GM12878 (cell line): ENCODE data around the gene EIF3B. TPM values are rescaled to one million over a fixed set of nuclear protein-coding genes. Genes with fewer than 3 reads are reported as not detected.

Source experiments
- ATAC-seq: fragments of 200-7000 bp; cut with Tn5 transposase; 3 replicates; pipeline ENCODE4 v1.9.1; 2020; ENCODE audit warnings: mild to moderate bottlenecking, moderate library complexity
- BruUV-seq: library from RNA; stranded (reverse); fragments of 400-500 nt; replicated peaks from 2 replicates; lab custom pipeline; 2021; lab: Mats Ljungman, UMichigan
- CTCF ChIA-PET: fragments of 300-600 bp; sonication (Branson Sonifier 250); formaldehyde crosslinking; extraction: SDS; loops from one replicate; lab custom pipeline; 2021; ENCODE audit warnings: inconsistent platforms; lab: Yijun Ruan, JAX
- POLR2A ChIA-PET: fragments of 350-600 bp; formaldehyde crosslinking; extraction: SDS; loops from one replicate; lab custom pipeline; 2021; ENCODE audit warnings: inconsistent platforms; lab: Charles Lee
- RAD21 ChIA-PET: fragments of 300-600 bp; sonication (Branson Sonifier 250); formaldehyde crosslinking; loops from one replicate; lab custom pipeline; 2023; ENCODE audit warnings: antibody characterized with exemption; ENCODE audit not compliant: unreplicated experiment; lab: Charles Lee
- SMC1A ChIA-PET: fragments of 300-600 bp; sonication (Branson Sonifier 250); formaldehyde crosslinking; loops from one replicate; lab custom pipeline; 2023; ENCODE audit not compliant: unreplicated experiment, uncharacterized antibody; lab: Charles Lee
- DNase-seq: peaks from one replicate; pipeline ENCODE4 v3.0.0-alpha.2; 2011; ENCODE audit warnings: low read depth, low spot score
- FAIRE-seq: peaks from 3 replicates; lab custom pipeline; 2011; peaks lifted over from hg19 to GRCh38; lab: Jason Lieb, UNC
- H2AFZ ChIP-seq: 2 replicates; pipeline ENCODE4 v1.6.0; 2011; ENCODE audit warnings: low read depth, low read length, control low read depth; ENCODE audit not compliant: control insufficient read depth
- H3K27ac ChIP-seq: 2 replicates; pipeline ENCODE4 v1.5.1; 2011; ENCODE audit warnings: control low read depth; ENCODE audit not compliant: control insufficient read depth, insufficient read depth
- H3K27me3 ChIP-seq, 2 experiments: replicated peaks in 1 of 2; 2 replicates each; pipeline versions ENCODE4 v1.6.0 to v1.6.1; 2011; ENCODE audit warnings: low read length in 1 of 2; ENCODE audit not compliant: control insufficient read depth in 2 of 2, insufficient read depth in 2 of 2
- H3K36me3 ChIP-seq, 2 experiments: 2 replicates each; pipeline ENCODE4 v1.5.1; 2011; ENCODE audit warnings: low read length in 1 of 2; ENCODE audit not compliant: control insufficient read depth in 2 of 2, insufficient read depth in 2 of 2
- H3K4me1 ChIP-seq: 2 replicates; pipeline ENCODE4 v1.6.1; 2011; ENCODE audit warnings: mild to moderate bottlenecking, low read length, moderate library complexity, mixed read lengths; ENCODE audit not compliant: control insufficient read depth, insufficient read depth
- H3K4me2 ChIP-seq: 2 replicates; pipeline ENCODE4 v1.6.0; 2011; ENCODE audit warnings: control low read depth; ENCODE audit not compliant: control insufficient read depth, insufficient read depth
- H3K4me3 ChIP-seq: fragments of 200-600 bp; sonication (generic); 2 replicates; pipeline ENCODE4 v1.5.1; 2016
- H3K79me2 ChIP-seq: 2 replicates; pipeline ENCODE4 v1.6.0; 2011; ENCODE audit warnings: low read length; ENCODE audit not compliant: control insufficient read depth, insufficient read depth
- H3K9ac ChIP-seq: 2 replicates; pipeline ENCODE4 v1.8.0; 2011; ENCODE audit warnings: low read length, control low read depth, mixed read lengths; ENCODE audit not compliant: control insufficient read depth, insufficient read depth
- H3K9me3 ChIP-seq: replicated peaks from 3 replicates; pipeline ENCODE4 v1.5.1; 2011; ENCODE audit warnings: mild to moderate bottlenecking, low read length; ENCODE audit not compliant: control insufficient read depth, insufficient read depth
- H4K20me1 ChIP-seq: 2 replicates; pipeline ENCODE4 v1.6.0; 2011; ENCODE audit not compliant: control insufficient read depth, insufficient read depth
- ATF2 ChIP-seq: IDR thresholded peaks from 2 replicates; pipeline ENCODE4 v1.6.1; 2012; ENCODE audit warnings: low read length, inconsistent platforms
- EP300 ChIP-seq, 2 experiments: fragments of 150-350 bp in 1 of 2; IDR thresholded peaks; 2 replicates each; pipeline ENCODE4 v1.6.1; 2011 to 2012; ENCODE audit warnings: low read depth in 2 of 2, low read length in 2 of 2, borderline replicate concordance in 1 of 2, improper control_type of control experiment in 1 of 2, inconsistent platforms in 1 of 2; ENCODE audit not compliant: control insufficient read depth in 1 of 2
- FOXK2 ChIP-seq: fragments of 450-650 bp; IDR thresholded peaks from 2 replicates; pipeline ENCODE4 v1.6.1; 2017; ENCODE audit warnings: mild to moderate bottlenecking, moderate library complexity
- GATAD2B ChIP-seq: fragments of 450-650 bp; conservative IDR thresholded peaks from 2 replicates; pipeline ENCODE4 v1.6.1; 2017; ENCODE audit warnings: low read depth, mild to moderate bottlenecking, moderate library complexity
- HDAC6 ChIP-seq: fragments of 200-600 bp; sonication (generic); IDR thresholded peaks from one replicate; pipeline ENCODE4 v1.8.0; 2017; ENCODE audit warnings: antibody characterized with exemption; ENCODE audit not compliant: unreplicated experiment
- HDGF ChIP-seq: fragments of 450-650 bp; IDR thresholded peaks from 2 replicates; pipeline ENCODE4 v1.6.1; 2016; ENCODE audit warnings: antibody characterized with exemption
- IKZF1 ChIP-seq: fragments of 450-650 bp; conservative IDR thresholded peaks from 2 replicates; pipeline ENCODE4 v1.6.1; 2017; ENCODE audit warnings: antibody characterized with exemption, mild to moderate bottlenecking
- IKZF2 ChIP-seq, 2 experiments: fragments of 450-650 bp; IDR thresholded peaks; 2 replicates each; pipeline ENCODE4 v1.6.1; 2017; ENCODE audit warnings: mild to moderate bottlenecking in 2 of 2, moderate library complexity in 2 of 2
- IRF4 ChIP-seq: IDR thresholded peaks from 2 replicates; pipeline ENCODE4 v1.6.1; 2011; ENCODE audit warnings: low read depth, low read length
- JUNB ChIP-seq: IDR thresholded peaks from 2 replicates; pipeline ENCODE4 v1.6.1; 2016; ENCODE audit warnings: antibody characterized with exemption, mild to moderate bottlenecking
- NR2C2 ChIP-seq: IDR thresholded peaks from 2 replicates; pipeline ENCODE4 v1.6.1; 2011; ENCODE audit warnings: borderline replicate concordance, low read depth; ENCODE audit not compliant: control insufficient read depth, insufficient read length
- PML ChIP-seq: IDR thresholded peaks from 2 replicates; pipeline ENCODE4 v1.6.1; 2012; ENCODE audit warnings: low read length, inconsistent platforms
- REST ChIP-seq: IDR thresholded peaks from 2 replicates; pipeline ENCODE4 v1.6.1; 2012; ENCODE audit warnings: mild to moderate bottlenecking, low read depth, low read length
- RUNX3 ChIP-seq: IDR thresholded peaks from 2 replicates; pipeline ENCODE4 v1.6.1; 2012; ENCODE audit warnings: low read length, inconsistent platforms
- ZNF24 ChIP-seq: fragments of 450-650 bp; IDR thresholded peaks from 2 replicates; pipeline ENCODE4 v1.6.1; 2017; ENCODE audit warnings: antibody characterized with exemption, mild to moderate bottlenecking
- ZNF687 ChIP-seq: fragments of 450-650 bp; IDR thresholded peaks from 2 replicates; pipeline ENCODE4 v1.6.1; 2017; ENCODE audit warnings: mild to moderate bottlenecking, moderate library complexity
- WGBS: methylation state at CpG from one replicate; pipeline ENCODE4 v1.1.6; 2016; ENCODE audit warnings: low lambda C conversion rate; ENCODE audit not compliant: insufficient replicate concordance, insufficient coverage; ENCODE audit errors: missing lambda C conversion rate; 5-methylcytosine and 5-hydroxymethylcytosine counted together
- in situ Hi-C: fragments of 300-500 bp; cut with MboI; formaldehyde crosslinking; loops from 9 replicates; pipeline ENCODE4 v1.14.3; 2018; ENCODE audit warnings: mixed read lengths
- intact Hi-C: fragments of 100-400 bp; cut with micrococcal nuclease; formaldehyde crosslinking; loops from one replicate; pipeline ENCODE4 v1.14.2; 2022; ENCODE audit not compliant: unreplicated experiment
- polyA plus RNA-seq, 11 experiments: library from polyadenylated mRNA; depleted of rRNA in 4 of 11; unstranded in 6 of 11; stranded (reverse) in 5 of 11; fragments of >200 nt; fragmentation: Nextera tagmentation in 4 of 11; fragmentation: Illumina TruSeq in 1 of 11; extraction: Ambion mirVana in 4 of 11; extraction: Trizol in 1 of 11; gene quantifications; 1 replicate in 1 of 11; 2 replicates in 10 of 11; pipeline versions ENCODE4 v1.2.1 to v1.2.3, GENCODE V29; 2011 to 2016; ENCODE audit warnings: inconsistent platforms in 2 of 11, missing spikeins in 2 of 11, low read depth in 1 of 11
- total RNA-seq, 4 experiments: library from RNA; depleted of rRNA in 3 of 4; stranded (reverse); fragments of >200 nt in 3 of 4; fragmentation: Illumina TruSeq in 1 of 4; extraction: Trizol in 1 of 4; gene quantifications; 2 replicates each; pipeline versions ENCODE4 v1.2.1 to v1.2.3, GENCODE V29; 2013 to 2021

The EIF3B gene
- total and polyA plus RNA-seq, 10 of the 15 experiments (the other 5 are each of a cell fraction or from before 2014, with no cell fraction given): 17.6 to 275 (median 153) TPM

- ChIA-PET RAD21 (interaction anchor here (0.6 to 1.1 kb wide), 5 partner anchors 19 to 98 kb away, joined by 3 to 4 read pairs (median 3); no protein-coding TSS in a partner anchor), CTCF (interaction anchor here (1.4 kb wide), 1 partner anchor 46 kb away, joined by 3 read pairs; no protein-coding TSS in a partner anchor), SMC1A (interaction anchor here (1.0 to 1.9 kb wide), 3 partner anchors 19 to 59 kb away, joined by 4 to 7 read pairs (median 4); no protein-coding TSS in a partner anchor), POLR2A (interaction anchor here (0.7 to 1.2 kb wide), 4 partner anchors 49 to 126 kb away, joined by 3 to 9 read pairs (median 4); partner anchors contain the start of genes MRM2 and NUDT1)
- peak overlapping the region; percentile 87 for H3K27ac ChIP-seq
- intact Hi-C loops (no loop called here), in situ Hi-C loops (no loop called here)
- peak overlapping the region; percentile 63; the same call in 1 of the 2 replicates for H3K4me3 ChIP-seq
- DNase-seq (peak; percentile 77), FAIRE-seq (peak; percentile 95), ATAC-seq (peak; percentile 68)
- peak overlapping the region; percentile 92 for H3K4me2 ChIP-seq
- H3K4me1 ChIP-seq: peaks cover 26% of the 10 kb centered on the region
- peak overlapping the region; percentile 78 for H3K9ac ChIP-seq
- WGBS: under 1% methylated on average over 7 of the region's 7 CpGs
- H3K9me3 ChIP-seq: no peaks in the 10 kb centered on the region; the same call in 2 of the 3 replicates
- H2AFZ ChIP-seq: no peak overlapping the region
- H3K36me3 ChIP-seq: peaks cover 0 to 10% of the 10 kb centered on the region in 2 experiments; a peak in 1 of 4 replicates
- no peaks in the 10 kb centered on the region for H4K20me1 ChIP-seq
- peaks cover 81% of the 10 kb centered on the region for H3K79me2 ChIP-seq
- no TSS peak for BruUV-seq
- H3K27me3 ChIP-seq: no peaks in the 10 kb centered on the region
- TF ChIP-seq GATAD2B: peak; percentile 78
- no peak for TF ChIP-seq FOXK2
- TF ChIP-seq HDGF: 0 out of 2 replicates have a peak, but pooled peaks have one; percentile 89
- TF ChIP-seq IKZF1: peak; percentile 96
- no peak for TF ChIP-seq REST
- peak; percentile 98 for TF ChIP-seq IKZF2 (IDR thresholded peaks at IDR 0.05)
- TF ChIP-seq ZNF687: peak; percentile 35
- TF ChIP-seq RUNX3: peak; percentile 95
- peak; percentile 17; a peak in 2 of 4 replicates for TF ChIP-seq EP300 (IDR thresholded peaks at IDR 0.05; ENCODE audit: borderline replicate concordance in 1 of 2, control insufficient read depth in 1 of 2, low read depth in 2 of 2, low read length in 2 of 2)
- no peak for TF ChIP-seq NR2C2
- peak; percentile 51; the same call in 1 of the 2 replicates for TF ChIP-seq IRF4
- 0 out of 2 replicates have a peak, but pooled peaks have one; percentile 64 for TF ChIP-seq ATF2
- peak; percentile 71 for TF ChIP-seq ZNF24
- peak; percentile 41; the same call in 1 of the 2 replicates for TF ChIP-seq JUNB
- peak; percentile 70; the same call in 1 of the 2 replicates for TF ChIP-seq PML
- no peak for TF ChIP-seq HDAC6
These were observed 46.9 kb upstream of the EIF3B start for GRCh38 chr7:2307690-2308107.
